NCI-H187 treated with DMSO at 0.1 percent for 48 hours (cell line): ENCODE measurements around the gene MEGF6.

Experiments used
- DNase-seq: peaks from one replicate; lab custom pipeline; 2025; lab: John Stamatoyannopoulos, UW

Gene MEGF6

GRCh38 chr1:3552751-3553150 is 58.6 kb downstream of the MEGF6 start:
- DNase-seq = no peak

DNA sequence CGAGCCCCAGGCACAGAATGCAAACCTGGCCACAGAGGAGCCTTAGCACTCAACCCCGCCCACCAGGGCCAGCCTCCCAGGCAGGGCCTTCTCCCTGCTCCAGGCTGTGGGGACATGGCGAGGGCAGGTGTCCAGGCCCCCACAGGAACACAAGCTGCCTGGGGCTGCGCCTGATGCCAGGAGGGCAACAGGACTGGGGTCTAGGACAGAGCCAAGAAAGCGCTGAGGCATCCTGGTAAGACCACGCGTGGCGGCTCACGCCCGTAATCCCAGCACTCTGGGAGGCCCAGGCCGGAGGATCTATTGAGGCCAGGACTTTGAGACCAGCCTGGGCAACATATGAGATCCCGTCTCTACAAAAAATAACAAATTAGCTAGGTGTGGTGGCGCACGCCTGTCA is 59.1 kb downstream of the MEGF6 start:
- no peak for DNase-seq

GRCh38 chr1:3551711-3552110 is 59.6 kb downstream of the MEGF6 start:
- no peak for DNase-seq

DNA sequence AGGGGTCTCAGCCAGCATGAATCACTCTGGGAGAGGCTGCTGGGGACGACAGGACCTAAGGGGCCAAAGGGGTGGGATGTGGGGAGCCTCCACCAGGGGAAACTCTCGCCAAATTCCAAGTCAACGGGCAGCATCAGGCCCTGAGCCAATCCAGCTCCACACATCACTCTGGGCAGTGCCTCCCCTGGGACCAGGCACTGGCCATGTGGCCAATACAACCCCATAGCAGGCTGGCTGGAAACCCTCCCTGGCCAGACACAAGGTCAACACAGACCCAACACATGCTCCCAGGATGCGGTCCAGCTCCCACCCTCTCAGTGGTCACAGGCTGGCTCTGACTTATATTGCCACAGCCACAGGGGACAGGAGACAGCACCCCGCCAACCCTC is 60.0 kb downstream of the MEGF6 start:
- no peak for DNase-seq

- no peak for DNase-seq
Observed at GRCh38 chr1:3550511-3551289, 60.6 kb downstream of the MEGF6 start.

DNA sequence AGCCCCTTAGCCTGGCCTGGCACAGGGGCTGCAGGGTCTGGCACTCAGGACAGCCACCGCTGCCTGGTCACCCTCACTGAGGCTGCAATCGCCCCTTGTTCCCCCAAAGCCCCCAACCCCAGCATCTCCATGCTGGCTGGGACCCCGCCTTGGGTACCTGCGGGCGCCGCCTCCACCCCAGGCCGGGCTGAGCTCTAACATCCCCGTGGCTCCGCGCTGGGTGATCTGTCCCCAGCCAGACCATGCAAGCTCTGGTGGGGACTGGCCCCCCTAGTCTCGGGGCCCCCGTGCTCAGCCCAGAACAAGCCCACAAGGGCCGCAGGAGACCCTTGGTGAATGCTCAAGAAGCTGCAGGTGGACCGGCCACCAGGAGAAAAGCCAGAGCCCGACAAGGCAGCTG is 62.4 kb downstream of the MEGF6 start:
- DNase-seq = no peak

- no peak for DNase-seq
Observed at GRCh38 chr1:3548156-3548893, 63.0 kb downstream of the MEGF6 start.

DNA sequence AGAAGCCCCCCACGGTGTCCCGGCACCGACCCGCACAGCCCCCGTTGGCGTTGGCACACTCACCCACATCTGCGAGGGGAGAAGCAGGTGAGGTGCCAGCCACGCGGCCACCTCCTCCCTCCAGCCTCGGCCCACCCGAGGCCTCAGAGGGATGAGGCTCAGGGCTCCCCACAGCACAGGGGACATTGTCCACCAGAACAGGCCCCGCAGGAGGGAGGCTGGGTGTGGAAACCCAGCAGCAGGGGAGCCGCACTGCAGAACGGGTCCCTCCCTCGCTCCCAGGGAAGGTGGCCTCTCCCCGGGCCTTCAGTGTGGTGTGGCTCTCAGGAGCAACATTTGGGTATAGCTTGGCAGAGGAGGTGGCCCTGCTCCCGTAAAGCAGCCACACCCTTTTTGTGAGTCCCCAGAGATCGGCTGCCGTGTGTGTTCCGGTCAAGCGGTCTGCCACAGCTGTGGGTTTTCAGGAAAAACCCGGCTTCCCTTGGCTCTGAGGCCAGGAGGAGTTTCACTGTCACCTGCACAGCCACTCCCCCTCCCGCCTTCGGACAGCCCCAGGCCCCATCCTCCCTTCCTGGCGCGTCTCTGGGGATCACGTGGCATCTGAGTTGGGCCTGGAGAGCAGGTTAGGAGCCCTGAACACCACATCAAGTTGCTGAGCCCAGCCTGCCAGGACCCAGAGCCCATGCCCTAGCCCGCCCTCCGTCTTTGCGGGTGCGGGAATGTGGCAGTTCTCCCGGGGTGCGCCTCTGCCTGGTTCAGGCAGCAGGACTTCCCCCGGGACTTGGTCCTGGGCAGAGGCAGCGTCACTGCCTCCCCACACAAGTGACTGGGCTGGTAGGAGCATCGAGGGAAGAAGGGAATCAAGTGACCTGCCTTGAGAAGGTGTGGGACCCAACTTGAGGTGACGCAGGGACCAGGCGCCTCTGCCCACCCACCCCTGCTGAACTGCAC is 64.0 kb downstream of the MEGF6 start:
- no peak for DNase-seq

GRCh38 chr1:3546048-3546384 is 65.3 kb downstream of the MEGF6 start:
- DNase-seq = no peak

DNA sequence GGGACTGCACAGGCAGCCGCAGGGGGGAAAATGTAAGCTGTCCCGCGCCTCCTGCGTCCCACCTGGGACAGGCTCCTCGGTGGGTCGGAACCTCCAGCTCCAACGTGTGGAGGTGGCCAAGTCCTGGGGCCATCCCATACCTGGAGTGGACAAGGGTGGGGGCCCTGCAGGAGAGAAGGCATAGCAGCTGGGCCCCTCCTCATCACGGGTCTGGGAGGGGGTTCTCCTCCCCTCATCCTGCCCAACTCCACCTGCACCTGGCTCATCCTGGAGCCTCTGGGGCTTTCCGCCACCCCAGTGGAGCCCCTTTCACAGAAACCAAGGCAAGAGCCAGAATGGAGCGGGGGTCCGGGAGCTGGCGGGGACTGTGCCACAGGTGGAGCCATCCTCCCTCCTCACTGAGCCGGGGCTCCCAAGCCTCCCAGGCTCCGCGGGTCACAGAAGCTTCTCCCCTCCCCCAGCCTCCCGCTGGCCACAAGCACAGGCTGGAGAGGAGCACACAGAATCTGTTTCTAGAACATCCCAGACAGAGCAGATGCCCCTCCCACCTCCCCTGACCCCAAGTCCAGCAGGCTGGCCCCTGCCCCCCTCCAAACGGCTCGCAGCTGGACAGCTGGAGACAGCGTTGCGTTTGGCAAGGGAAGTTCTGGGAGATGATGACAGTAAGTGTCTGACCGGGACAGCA is 65.8 kb downstream of the MEGF6 start:
- DNase-seq = no peak

- no peak for DNase-seq
Observed at GRCh38 chr1:3544040-3544977, 67.0 kb downstream of the MEGF6 start.

DNA sequence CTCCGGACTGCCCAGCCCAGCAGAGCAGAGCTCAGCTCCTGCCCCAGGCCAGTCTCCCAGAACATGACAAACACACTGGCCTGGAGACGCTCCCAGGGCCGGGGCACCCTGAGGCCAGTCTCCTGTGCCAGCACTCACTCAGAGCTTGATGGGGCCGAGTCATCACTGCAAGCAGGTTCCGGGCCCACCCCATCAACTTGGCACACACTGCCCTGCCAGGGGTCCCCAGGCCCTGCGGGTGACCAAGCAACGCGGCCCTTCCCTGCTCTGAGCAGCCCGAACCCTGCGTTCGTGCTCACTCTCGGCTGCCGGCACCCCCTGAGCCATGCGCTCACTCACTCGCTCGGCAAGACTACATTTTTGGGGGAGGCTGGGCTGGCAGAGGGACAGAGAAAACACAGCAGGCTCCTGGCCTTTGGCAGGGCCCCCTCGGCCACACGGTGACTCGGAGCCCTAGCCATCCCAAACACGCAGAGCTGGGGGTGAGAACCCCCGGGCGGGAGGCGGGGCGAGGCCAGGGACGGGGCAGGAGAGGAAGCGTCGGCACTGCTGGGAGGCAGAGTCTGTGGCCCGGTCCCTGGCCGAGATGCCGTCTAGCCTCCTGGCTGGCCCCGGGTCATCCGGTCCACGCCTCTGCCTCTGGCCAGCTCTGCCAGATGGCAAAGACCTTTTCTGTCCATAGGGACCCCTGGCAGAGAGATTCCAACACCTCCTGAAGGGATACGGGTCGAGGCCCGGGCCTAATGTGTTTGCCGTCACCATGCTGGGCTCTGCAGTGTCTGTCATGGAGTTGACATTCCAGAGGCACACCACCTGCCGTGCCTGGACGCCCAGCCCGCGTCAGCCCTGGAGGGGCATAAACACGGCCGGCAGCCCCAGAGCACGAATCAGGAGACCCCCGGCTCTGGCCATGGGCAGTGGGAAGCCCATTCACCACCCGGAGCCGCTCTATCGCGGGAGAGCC is 68.0 kb downstream of the MEGF6 start:
- DNase-seq = no peak

DNA sequence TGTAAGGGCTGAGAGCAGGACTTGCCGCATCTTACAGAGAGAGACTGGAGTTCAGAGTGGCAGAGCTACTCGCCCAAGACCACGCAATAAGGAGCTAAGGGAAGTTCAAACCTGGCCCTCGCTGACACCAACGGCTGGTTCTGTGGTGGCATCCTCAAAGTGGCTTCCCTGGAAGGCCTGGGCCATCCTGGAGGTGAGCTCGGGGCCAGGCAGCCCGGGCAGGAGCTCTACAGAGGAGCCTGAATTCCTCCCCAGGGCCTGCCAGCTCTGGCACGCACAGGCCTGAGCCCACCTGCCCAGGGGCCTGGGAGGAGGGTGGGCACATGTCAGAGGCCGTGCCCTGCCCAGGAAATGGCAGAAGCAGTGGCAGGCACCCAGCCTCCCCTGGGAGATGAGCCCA is 68.6 kb downstream of the MEGF6 start:
- no peak for DNase-seq

- no peak for DNase-seq
Observed at GRCh38 chr1:3541936-3542335, 69.4 kb downstream of the MEGF6 start.

GRCh38 chr1:3541465-3541864 is 69.8 kb downstream of the MEGF6 start:
- DNase-seq = no peak

DNA sequence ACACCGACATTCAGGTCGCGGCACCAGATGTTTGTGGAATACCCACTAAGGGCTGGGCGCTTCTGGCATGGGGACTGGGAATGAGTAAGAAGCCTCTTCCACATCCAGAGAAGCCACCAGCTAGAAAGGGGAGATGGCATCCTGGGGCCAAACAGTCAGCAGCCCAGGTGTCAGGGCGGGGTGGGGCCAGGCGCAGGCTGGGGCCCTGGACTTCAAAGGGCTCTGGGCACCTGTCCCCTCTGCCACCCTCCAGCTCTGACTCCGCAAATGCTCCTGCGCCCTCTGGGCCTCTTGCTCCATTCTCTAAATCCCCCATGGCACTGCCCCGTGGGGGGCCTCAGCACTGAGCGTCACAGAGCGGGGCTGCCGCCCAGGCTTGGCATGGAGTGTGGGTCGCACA is 70.4 kb downstream of the MEGF6 start:
- DNase-seq = no peak

DNA sequence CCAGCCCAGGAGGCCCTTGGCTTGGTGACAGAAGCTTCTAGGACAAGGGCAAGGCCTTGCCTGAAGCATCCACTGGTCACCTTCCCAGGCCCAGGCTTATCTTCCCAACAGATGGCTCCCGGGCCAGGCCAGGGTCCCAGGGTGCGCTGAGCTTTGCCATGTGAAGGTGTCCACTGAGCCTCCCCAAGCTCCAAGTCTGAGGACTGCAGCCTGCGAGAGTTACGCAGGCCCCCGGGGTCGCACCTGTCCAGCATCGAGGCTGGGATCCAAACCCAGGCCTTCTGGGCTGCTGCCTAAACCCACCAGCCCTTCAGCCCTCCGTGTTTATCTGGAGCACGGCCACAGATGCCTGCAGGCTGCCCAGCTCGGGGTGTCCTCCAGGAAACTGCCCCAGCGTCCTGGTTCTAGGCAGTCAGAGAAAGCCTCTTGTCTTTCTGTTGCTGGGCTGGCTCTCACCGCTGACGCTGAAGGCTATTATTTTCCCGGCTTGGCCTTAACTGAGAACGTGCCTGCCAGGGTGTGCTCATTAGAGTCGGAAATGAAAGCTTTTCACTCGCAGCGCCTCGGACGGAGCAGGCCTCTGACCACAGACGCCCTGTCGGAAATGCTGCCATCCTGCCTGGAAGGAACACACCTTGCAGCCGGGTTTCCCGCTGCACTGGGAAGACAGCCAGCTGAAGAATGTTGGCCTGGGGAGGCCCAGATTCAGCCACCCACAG is 71.4 kb downstream of the MEGF6 start:
- no peak for DNase-seq

DNA sequence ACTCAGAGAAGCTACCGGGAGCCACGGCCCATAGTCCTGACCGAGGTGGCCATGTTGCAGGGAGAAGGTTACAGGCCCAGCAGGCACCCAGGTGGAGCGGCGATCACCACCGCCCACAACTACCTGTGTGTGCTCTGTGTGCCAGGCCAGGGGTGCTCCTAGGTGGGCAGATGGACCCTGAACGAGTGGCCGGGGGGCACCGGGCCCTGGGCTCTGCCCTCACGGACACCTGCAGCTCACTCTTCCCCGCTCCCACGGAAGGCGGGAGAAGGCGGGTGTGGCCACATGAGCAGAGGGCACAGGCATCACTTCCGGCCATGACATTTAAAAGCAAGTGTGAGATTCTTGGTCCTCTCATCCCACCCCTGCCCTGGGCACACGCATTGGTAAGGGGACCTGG is 73.9 kb downstream of the MEGF6 start:
- DNase-seq = no peak
